SKM-1 (cell line): ENCODE measurements around the gene FBXO41.

Source experiments
- DNase-seq: peaks from one replicate; lab custom pipeline; 2025; ENCODE audit not compliant: unreplicated experiment; lab: John Stamatoyannopoulos, UW

The FBXO41 gene

DNA sequence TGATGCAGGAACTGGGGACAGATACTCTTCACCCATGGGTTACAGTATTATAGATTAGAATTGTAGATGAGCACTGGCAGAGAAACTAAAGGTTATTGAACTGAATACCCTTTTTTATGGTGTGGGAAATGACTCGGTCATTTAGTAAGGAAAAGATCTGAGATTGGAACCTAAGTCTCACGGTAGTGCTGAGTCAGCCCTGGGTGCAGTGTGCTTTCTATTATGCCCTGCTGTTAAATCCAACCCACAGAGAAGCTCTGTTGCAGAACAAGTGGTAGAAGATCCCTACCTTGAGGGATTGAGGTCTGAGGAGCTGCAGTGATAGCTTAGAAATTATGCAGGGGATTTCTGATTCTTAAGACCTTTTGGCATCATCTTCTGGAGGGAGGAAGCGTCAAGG is 37.4 kb downstream of the FBXO41 start:
- DNase-seq, result no peak

DNA sequence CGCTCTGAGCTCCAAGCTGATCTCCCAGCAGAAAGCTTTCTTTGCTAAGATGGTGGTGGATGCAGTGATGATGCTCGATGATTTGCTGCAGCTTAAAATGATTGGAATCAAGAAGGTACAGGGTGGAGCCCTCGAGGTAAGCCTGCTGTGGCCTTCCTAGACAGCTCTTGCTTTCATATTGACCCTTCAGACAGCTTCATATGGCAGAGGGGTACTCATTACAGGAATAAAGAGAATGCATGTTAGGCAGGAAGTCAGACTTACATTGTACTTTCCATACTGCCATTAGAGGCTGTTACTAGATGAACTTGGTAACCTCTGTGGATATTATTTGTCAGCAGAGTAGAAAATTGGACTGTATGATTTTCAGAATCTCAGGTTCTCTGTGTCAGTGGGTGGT is 39.7 kb downstream of the FBXO41 start:
- no peak for DNase-seq

DNA sequence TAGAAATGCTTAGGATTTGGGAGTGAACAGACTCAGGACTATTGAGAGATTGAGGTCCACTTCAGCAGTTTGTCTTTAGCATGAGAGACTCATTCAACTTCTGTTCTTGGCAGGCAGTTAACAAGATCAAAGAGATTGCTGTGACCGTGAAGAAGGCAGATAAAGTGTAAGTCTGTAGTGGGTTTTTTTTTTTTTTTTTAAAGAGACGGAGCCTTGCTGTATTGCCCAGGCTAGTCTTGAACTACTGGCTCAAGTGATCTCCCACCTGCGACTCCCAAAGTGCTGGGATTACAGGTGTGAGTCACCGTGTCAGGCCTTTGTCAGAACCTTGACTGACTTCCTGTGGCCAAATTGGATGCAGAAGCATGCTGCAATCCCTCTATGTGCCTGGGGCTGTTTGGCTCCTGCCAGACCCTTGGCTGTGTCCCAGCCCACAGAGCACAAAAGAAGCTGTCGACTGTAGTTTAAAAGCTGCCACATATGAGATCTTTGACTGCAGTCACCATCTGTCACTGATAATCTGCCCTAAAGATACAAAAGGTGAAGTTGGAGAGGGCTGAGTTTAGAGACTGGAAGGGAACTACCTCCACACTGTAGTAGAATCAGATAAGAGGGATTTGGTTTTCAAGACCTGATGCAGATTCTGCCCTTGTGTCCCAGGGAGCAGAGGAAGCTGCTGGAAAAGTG is 40.3 kb downstream of the FBXO41 start:
- no peak for DNase-seq

DNA sequence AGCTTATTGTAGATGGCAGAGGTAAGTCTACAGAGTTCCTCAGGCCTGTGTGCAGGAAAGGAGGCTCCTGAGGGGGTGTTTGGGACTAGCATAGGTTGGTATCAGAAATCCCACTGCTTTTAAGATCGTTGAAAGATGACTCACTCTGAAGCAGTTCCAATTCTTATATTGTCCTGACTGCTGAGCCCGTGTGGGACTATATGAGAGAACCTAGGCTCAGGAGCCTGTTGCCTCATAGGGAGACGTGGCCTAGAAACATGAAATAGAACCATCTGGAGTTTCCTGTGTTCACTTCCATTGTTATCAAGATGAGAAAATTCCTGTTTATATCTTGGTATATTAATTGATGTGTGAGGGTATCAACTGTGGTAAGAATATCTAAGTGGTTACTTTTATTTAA is 44.5 kb downstream of the FBXO41 start:
- DNase-seq, result no peak

DNA sequence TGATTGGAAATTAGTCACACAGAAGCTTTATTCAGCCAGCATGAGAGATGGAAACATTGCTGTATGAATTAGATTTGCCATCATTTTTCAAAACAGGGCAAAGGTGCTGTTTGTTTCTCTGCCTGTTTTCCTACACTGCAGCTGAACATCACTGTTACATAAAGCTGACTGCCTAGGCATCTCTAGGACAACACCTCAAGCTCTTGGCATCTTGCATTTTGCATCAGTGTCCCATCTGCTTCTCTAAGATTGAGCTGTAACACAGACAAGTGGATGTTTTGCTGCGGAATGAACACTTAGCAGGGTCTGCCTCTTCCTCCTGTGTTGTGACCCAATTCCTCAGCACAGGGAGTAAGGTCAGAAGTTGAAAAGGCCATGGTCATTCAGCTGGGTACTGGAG is 45.3 kb downstream of the FBXO41 start:
- no peak for DNase-seq

DNA sequence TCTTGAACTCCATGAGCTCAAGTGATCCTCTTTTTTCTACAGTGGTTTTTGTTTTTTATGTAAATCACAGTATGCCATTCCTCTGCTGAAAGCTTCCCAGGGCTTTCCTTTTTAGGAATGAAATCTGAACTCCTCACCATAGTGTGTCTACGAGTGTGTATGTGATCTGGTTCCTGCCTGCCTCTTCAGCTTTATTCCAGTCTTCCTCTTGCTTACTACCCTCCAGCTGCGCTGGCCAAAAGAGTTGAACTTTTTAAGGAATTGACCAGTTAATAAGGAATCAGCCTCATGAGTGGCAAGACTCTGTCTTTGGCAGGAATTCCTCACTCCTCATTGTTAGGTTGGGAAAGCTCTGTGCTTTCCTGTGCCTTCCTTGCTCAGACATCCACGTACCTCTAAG is 46.1 kb downstream of the FBXO41 start:
- no peak for DNase-seq

DNA sequence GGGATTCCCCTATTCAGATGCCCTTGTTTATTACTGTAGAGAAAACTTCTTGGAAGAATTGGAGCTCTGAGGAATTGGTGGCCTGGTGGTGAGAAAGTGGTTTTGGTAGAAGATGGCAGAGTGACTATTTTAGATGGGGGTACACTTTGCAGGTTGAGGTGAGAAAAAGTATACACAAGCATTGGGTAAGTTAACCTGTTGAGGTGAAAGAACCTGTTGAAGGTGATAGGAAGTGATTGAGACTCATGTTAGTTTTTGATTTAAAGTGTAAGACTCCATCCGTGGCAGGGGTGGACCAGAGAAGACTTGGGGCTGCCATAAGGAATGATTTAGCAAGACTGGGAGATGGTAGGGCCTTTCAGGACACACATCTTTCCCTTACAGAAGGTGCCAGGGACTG is 47.1 kb downstream of the FBXO41 start:
- DNase-seq, result no peak

DNA sequence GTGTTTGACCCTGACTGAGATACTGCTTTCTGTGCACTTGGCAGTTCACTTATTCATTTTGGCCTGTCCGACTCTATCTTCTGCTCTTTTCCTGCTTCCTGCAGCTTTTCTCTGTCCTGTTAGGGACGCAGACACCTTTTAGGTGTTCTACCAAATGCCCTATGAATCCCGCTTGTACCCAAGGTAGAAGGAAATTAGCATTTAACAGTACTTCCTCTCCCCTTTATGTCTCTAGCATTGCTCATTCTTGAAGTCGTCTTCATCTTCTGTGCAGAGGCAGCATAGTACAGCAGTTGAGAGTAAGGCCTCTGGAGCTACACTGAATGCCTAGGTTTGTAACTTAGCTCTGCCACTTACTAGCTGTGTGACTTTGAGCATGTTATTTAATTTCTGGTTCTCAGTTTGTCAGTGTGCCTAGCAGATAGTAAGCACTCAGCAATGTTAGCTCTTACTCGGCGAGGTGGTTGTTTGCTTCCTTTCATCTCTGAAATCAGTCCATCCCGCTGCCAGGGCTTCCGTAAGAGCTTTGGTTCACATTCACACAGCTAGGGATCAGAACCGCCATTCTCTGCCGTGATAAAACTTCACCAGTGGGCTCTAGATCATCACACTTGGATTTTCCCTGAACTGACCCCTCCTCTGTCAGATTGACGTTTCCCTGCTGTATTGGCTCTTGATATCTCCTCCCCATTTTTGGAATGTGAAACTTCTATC is 48.8 kb downstream of the FBXO41 start:
- no peak for DNase-seq

DNA sequence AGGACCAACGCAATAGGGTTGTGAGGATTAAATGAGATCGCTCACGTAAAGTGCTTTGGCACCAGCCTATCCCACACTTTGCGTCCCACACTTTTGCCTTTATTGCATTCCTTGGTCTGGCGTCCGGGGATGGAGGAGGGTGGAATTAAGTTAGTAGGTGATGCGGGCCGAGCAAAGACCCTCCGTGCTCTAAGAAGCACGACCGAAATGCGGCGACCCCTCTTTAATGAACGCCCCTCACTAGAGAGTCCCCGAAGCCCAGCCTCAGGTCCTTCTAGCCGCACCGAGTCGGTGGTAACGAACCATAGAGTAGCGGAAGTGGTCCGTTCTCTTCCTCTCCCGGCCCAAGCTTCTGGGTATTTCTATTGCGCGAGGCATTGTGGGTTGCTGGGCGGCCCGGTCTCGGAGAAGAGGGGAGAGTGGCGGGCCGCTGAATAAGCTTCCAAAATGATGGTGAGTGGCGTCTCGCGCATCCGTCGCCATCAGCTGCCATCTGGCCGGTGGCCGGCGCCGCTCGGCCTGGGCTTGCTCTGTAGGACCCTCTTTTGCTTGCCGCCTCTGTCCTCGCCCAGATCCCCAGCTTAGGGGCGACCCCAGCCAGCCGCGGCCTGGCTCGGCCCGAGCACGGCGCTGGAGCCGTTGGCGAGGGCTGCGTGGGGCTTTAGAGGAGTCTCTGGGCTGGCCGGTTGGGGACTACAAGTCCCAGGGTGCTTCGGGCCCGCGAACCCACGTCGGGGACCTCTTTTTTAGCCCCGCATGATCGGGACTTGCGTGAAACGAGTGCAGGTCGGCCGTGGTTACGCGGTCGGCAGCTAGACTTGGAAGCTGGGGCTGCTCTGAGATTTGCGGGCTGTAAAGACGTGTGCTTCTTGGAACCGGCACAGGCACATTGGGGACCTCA is 50.1 kb downstream of the FBXO41 start, which contains the start of gene CCT7:
TSS of gene CCT7 (plus strand) at position 377 of the 901 bp plus-strand sequence. CDS start at position 448, 71 bp downstream.
- DNase-seq, result peak; percentile 90

DNA sequence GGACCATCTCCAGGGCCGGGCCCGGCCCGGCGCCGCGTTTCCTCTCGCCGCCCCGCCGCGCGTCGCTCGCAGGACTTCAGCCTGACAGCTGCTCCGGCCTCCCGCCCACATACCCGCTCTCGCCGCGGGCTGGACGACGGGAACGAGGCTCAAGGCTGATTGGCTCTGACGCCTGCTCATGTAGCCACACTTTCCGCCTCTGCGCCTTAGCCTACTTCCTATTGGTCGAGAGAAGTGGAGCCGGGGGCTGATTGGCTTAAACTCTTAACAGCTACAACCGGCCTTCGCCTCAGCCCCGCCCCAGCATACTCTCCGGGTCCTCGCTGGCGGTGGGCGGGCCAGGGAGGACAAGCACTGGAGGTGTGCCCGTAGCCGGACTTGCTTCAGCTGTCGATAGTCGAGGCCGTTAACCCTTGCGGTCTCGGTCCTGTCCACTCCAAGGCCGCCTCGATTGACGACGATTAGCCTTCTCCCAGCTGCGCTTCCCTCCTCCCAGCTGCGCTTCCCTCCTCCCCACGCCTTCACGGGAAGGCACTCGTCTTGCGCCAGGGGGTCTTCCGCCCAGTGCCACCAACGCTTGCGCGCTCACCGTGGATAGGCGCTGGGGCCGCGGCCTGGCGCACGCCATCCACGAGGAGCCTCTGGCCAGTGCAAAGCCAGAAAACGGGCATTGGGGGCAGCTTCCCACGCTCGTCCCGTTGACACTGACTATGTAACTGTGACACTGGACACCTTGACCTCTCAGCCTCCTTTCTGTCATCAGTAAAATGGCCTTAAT is 50.9 kb downstream of the FBXO41 start, which contains the start of gene PRADC1:
TSS of gene PRADC1 (minus strand) at position 86 of the 778 bp plus-strand sequence. CDS start at position 7, 79 bp downstream.
- peak; percentile 98 for DNase-seq

DNA sequence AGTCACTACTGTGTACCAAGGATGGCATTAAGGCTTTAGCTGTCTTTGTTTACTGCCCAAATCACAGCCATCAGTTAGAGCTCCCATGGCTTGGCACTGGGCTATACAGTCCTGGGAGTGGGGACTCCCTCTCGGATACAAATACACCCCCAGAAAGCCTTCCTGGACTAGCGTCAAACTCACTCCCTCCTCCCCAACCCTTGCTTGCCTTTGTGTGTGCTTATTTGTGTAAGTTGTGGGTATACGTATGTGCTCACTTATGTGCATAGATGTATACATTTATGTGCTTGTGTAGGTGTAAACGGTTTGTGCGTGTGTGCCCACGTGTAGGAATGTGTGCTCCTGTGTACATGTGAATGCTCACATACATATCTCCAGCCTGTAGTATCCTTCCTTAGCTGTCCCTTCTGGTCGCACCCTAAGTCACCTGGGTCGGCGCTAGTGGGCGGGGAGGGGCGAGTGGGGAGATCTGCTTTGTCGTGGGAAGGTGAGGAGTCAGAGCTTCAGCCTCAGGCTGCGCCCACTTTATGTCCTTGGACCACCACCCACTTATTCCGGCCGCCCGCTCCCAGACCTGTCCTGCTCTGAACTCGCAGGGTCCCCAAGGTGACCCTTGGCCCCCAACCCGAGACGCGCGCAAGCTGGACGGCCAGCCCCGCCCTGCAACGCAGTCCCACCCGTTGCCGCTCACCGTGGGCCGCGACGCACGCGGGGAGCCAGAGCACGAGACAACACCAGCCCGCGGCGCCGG is 51.7 kb downstream of the FBXO41 start:
- no peak for DNase-seq

DNA sequence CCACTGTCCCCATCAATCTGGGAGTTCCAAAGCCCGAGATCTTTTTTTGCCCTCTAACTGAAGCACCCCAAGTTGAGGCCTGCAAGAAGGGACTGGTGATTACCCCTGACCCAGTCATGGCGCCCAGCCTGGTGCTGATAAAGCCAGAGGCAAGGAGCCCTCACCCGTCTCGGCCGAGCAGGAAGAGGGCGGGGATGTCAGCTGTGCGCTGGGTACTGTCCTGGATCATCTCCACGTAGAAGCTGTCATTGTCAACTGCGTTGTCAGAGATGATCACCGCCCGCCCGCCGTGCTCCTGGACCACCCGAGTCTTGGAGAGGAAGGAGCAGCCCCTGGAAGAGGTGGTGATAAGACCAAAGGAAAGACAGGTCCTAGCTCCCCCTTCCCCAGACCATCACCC is 55.6 kb downstream of the FBXO41 start:
- no peak for DNase-seq

DNA sequence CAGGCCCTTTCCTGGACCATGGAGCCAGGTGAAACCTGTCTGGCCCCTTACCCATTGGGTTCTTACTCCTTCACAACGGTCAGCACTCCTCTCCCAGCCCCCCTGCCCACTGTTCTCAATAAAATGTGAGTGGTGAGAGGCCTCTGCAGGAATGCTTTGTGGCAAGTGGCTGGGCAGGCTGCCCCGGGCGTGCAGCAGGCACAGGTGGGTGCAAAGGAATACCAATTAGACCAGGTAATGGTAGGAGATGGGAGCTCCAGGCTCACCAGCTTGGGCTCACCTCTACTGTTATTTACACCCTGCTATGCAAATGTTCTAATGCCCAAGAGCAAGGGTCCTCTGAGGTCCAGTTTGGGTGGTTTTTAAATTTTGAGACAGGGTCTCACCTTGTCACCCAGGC is 57.2 kb downstream of the FBXO41 start:
- DNase-seq, result no peak

DNA sequence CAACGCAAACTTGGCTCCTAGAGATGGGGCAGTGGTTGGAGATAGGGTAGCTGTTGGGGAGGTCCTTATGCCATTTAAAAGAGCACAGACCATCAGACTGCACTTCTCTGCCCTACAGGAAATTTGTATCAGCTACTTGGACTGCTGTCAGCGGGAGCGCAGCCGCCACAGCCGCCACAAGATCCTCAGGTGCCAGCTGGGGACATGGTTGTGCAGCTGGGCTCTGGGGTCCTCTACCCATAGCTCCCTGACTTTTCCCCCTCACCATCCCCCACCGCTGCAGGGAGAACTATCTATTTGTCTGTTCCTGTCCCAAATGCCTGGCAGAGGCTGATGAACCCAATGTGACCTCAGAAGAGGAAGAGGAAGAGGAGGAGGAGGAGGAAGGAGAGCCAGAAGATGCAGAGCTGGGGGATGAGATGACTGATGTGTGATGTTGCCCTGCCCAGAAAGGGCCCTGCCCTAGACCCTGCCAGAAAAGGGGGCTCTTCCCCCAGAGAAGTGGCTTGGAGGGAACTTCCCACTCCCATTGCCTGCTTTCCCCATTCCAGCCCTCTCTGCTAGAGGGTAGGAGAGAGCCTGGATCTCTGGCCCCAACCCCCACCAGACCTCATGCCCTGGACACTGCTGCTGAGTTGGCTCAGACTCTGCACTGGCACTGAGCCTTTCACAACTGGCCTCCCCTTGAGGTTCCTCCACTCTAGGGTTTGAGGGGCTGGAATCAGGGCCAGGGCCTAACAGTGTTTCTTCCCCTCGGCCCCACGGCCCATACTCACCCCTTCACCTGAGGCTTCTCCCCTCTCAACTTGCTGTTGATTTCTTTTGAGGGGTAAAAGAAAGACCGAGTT is 58.5 kb downstream of the FBXO41 start:
- peak; percentile 74 for DNase-seq

DNA sequence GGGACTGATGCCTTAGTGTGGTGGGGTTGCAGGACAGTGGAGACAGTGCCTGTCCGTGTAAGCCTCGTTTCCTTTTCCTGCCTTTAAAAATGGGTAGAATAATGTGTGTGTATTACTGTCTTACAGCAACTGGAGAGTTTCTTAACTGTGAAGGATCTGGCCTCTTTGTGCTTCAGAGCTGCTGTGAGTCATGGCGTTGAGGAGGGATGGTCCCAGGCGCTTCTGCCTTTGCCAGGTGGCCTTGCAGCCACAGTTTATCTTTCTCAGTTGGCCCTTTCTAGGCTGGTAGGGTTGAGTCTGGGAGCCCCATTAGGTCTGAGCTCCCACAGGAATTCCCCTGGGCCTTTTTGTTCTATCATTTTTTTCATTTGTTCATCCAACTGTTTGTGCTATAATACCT is 60.5 kb downstream of the FBXO41 start:
- DNase-seq, result no peak

DNA sequence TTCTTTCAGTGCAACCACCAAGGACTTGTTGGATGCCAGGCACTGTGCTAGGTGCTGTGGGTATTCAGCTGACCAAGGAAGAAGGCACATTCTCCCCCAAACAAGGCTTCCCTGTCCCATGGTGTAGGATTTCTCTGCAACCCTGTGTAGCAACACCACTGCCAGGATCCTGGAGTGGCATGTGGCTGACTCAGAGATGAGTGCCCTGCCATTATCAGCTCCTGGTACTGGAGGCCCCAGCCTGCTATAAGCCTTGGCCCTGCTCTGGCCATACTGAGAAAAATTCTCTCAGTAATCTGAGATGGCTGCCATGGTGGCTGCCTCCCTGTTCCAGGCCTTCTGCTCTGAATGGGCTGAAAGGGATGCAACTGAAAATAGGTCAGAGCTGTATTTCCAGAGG is 66.0 kb downstream of the FBXO41 start:
- no peak for DNase-seq

DNA sequence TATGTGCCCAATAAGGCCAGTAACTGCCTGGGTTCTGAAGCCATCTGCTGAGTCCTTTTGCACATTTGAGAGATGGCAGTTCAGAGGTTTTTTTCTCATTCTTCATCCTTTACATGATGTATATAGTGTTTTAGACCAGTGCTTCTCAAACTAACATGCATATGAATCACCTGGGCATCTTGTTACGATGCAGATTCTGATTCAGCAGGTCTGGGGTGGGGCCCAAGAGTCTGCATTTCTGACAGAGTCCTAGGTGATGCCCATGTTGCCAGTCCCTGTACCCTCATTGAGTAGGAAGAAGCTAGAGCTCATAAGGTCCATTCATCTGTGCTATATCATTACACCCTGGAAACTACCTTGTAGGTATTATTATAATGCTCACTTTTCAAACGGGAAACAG is 66.5 kb downstream of the FBXO41 start:
- DNase-seq, result no peak

DNA sequence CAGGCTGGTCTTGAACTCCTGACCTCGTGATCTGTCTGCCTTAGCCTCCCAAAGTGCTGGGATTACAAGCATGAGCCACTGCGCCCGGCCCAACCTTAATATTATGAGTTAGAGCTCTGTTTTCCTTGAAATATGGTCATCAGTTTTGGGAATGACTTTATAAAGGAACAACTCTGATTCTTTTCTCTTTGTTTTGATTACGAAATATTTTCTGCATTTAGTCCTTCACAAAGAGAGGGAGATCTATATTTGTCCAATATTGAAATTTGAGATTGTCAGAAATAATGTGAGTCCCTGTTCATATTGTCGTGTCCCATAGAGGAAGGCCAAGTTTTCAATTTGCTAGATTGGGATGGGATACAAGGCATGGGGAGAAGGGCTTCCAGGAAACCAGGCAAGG is 67.1 kb downstream of the FBXO41 start:
- no peak for DNase-seq

DNA sequence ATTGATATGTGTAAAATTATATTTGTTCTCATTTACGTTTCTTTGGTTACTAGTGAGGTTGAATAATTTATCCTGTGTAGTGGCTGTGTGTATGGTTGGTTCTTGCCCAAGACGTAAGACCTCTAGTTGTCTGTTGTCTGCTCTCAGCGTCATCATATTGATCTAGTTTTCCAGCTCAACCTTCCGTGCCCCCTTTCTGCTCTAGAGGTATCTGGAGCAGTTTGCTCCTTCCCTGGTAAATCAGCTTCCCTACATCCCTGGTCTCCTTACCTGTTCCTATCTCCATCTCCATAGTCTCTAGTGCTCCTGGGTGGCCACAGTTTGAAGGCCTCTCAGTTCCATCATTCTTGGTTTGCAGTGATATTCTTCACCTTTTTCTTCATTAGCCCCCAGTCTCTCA is 69.0 kb downstream of the FBXO41 start:
- DNase-seq, result no peak
